Neural progenitor cell (in vitro differentiated cells): ENCODE data around the gene TLCD3B. TPM values are rescaled to one million over a fixed set of nuclear protein-coding genes. Genes with fewer than 3 reads are reported as not detected.

Experiments
- DNase-seq: peaks from one replicate; pipeline ENCODE4 v3.0.0-alpha.2; 2016; ENCODE audit warnings: low spot score
- H2AFZ ChIP-seq: fragments of 200-600 bp; sonication (generic); replicated peaks from 2 replicates; pipeline ENCODE4 v1.6.1; 2016; ENCODE audit warnings: antibody characterized with exemption
- H3F3A ChIP-seq: fragments of 200-600 bp; sonication (generic); 2 replicates; pipeline ENCODE4 v1.6.1; 2016; ENCODE audit warnings: antibody characterized with exemption, low read depth
- H3K27ac ChIP-seq: fragments of 200-600 bp; sonication (generic); 2 replicates; pipeline ENCODE4 v1.5.1; 2016; ENCODE audit warnings: mild to moderate bottlenecking
- H3K27me3 ChIP-seq: fragments of 200-600 bp; sonication (generic); 2 replicates; pipeline ENCODE4 v1.6.1; 2016; ENCODE audit warnings: mild to moderate bottlenecking, moderate library complexity
- H3K36me3 ChIP-seq: fragments of 200-600 bp; sonication (generic); 2 replicates; pipeline ENCODE4 v1.5.1; 2016
- H3K4me1 ChIP-seq: fragments of 200-600 bp; sonication (generic); 2 replicates; pipeline ENCODE4 v1.6.1; 2016; ENCODE audit warnings: mixed run types
- H3K4me2 ChIP-seq: fragments of 200-600 bp; sonication (generic); 2 replicates; pipeline ENCODE4 v1.6.1; 2016
- H3K4me3 ChIP-seq: fragments of 200-600 bp; sonication (generic); 2 replicates; pipeline ENCODE4 v1.5.1; 2016
- H3K79me2 ChIP-seq: fragments of 200-600 bp; sonication (generic); 2 replicates; pipeline ENCODE4 v1.6.1; 2016; ENCODE audit warnings: low read depth
- H3K9ac ChIP-seq: fragments of 200-600 bp; sonication (generic); 2 replicates; pipeline ENCODE4 v1.6.1; 2016
- H3K9me3 ChIP-seq: fragments of 200-600 bp; sonication (generic); 2 replicates; pipeline ENCODE4 v1.5.1; 2016; ENCODE audit warnings: low read depth
- H4K20me1 ChIP-seq: fragments of 200-600 bp; sonication (generic); 2 replicates; pipeline ENCODE4 v1.6.1; 2016; ENCODE audit warnings: low read depth
- H3K27ac Mint-ChIP-seq: 3 replicates; pipeline ENCODE4 v1.8.0; 2021; ENCODE audit warnings: mixed read lengths
- H3K27me3 Mint-ChIP-seq: 2 replicates; pipeline ENCODE4 v1.8.0; 2022; ENCODE audit warnings: low read depth, mild to moderate bottlenecking, inconsistent platforms, moderate library complexity, mixed read lengths; ENCODE audit not compliant: insufficient read depth
- H3K36me3 Mint-ChIP-seq: 3 replicates; pipeline ENCODE4 v1.8.0; 2021; ENCODE audit warnings: mixed read lengths
- H3K4me1 Mint-ChIP-seq: 3 replicates; pipeline ENCODE4 v1.8.0; 2021; ENCODE audit warnings: mixed read lengths
- H3K4me3 Mint-ChIP-seq: 3 replicates; pipeline ENCODE4 v1.8.0; 2021; ENCODE audit warnings: mild to moderate bottlenecking, moderate library complexity, mixed read lengths
- H3K9me3 Mint-ChIP-seq: 3 replicates; pipeline ENCODE4 v1.8.0; 2020; ENCODE audit warnings: mixed read lengths
- CTCF ChIP-seq: fragments of 200-600 bp; sonication (generic); IDR thresholded peaks from 2 replicates; pipeline ENCODE4 v1.5.1; 2017; ENCODE audit warnings: antibody characterized with exemption, mild to moderate bottlenecking
- EZH2 ChIP-seq: fragments of 200-600 bp; sonication (generic); IDR thresholded peaks from 2 replicates; pipeline ENCODE4 v1.6.1; 2017; ENCODE audit warnings: antibody characterized with exemption, mild to moderate bottlenecking, moderate library complexity
- EZH2phosphoT487 ChIP-seq: fragments of 200-600 bp; sonication (generic); IDR thresholded peaks from 2 replicates; pipeline ENCODE4 v1.6.1; 2017; ENCODE audit warnings: antibody characterized with exemption
- total RNA-seq: library from RNA; depleted of rRNA; stranded (reverse); fragments of >200 nt; gene quantifications from 2 replicates; pipeline ENCODE4 v1.2.3, GENCODE V29; 2015; ENCODE audit warnings: low replicate concordance

TLCD3B gene
- total RNA-seq, 1 donor from 2014 or later = 2.4 TPM

GRCh38 chr16:30011714-30012504 is 19.2 kb downstream of the TLCD3B start:
- Histone ChIP-seq H3K9ac (no peak overlapping the region), H3K4me1 (peaks cover 16% of the 10 kb centered on the region), H3K27ac (no peak overlapping the region), H3K79me2 (no peaks in the 10 kb centered on the region), H3K36me3 (no peaks in the 10 kb centered on the region), H3K4me2 (peak overlapping the region; percentile 88), H4K20me1 (no peaks in the 10 kb centered on the region), H3F3A (peaks cover 15% of the 10 kb centered on the region), H3K27me3 (peaks cover 41% of the 10 kb centered on the region), H3K9me3 (no peaks in the 10 kb centered on the region), H3K4me3 (peak overlapping the region; percentile 61), H2AFZ (peak overlapping the region; percentile 48)
- Mint-ChIP-seq H3K4me3 (peak overlapping the region; percentile 88), H3K27ac (peak overlapping the region; percentile 76), H3K9me3 (peaks cover 2% of the 10 kb centered on the region), H3K36me3 (peaks cover 3% of the 10 kb centered on the region), H3K27me3 (peaks cover 9% of the 10 kb centered on the region), H3K4me1 (peaks cover 15% of the 10 kb centered on the region)
- TF ChIP-seq EZH2 = no peak
- TF ChIP-seq EZH2phosphoT487 = peak; percentile 5
- no peak for DNase-seq

- Histone ChIP-seq H4K20me1 (no peaks in the 10 kb centered on the region), H2AFZ (peak within 1 kb of the TSS; percentile 48), H3K27ac (no peak within 1 kb of the TSS), H3K9ac (no peak within 1 kb of the TSS), H3K79me2 (no peaks in the 10 kb centered on the region), H3K4me3 (peak within 1 kb of the TSS; percentile 61), H3K4me2 (peak within 1 kb of the TSS; percentile 88), H3F3A (peaks cover 15% of the 10 kb centered on the region), H3K4me1 (peaks cover 16% of the 10 kb centered on the region), H3K36me3 (no peaks in the 10 kb centered on the region), H3K9me3 (no peaks in the 10 kb centered on the region), H3K27me3 (peaks cover 41% of the 10 kb centered on the region)
- Mint-ChIP-seq H3K27ac (no peak within 1 kb of the TSS), H3K4me3 (peak within 1 kb of the TSS; percentile 88), H3K9me3 (peaks cover 2% of the 10 kb centered on the region), H3K27me3 (peaks cover 9% of the 10 kb centered on the region), H3K36me3 (peaks cover 3% of the 10 kb centered on the region), H3K4me1 (peaks cover 15% of the 10 kb centered on the region)
- no peak for TF ChIP-seq EZH2phosphoT487
- TF ChIP-seq EZH2 = peak; percentile 33
- DNase-seq = peak; percentile 78
Measured at GRCh38 chr16:30010844-30011713, 20.0 kb downstream of the TLCD3B start, which contains the start of gene DOC2A. DOC2A (minus strand) TSS chr16:30011027; CDS start chr16:30010222, 805 bp downstream.

GRCh38 chr16:30009990-30010843 is 20.9 kb downstream of the TLCD3B start:
- Mint-ChIP-seq H3K27ac (no peak overlapping the region), H3K4me3 (peak overlapping the region; percentile 87)
- peak overlapping the region; percentile 61 for H3K4me3 ChIP-seq

More at GRCh38 chr16:30009990-30010843, 20.9 kb downstream of the TLCD3B start:
- Histone ChIP-seq H3K9ac (no peak overlapping the region), H4K20me1 (no peaks in the 10 kb centered on the region), H2AFZ (peak overlapping the region; percentile 48), H3K79me2 (no peaks in the 10 kb centered on the region), H3F3A (peaks cover 15% of the 10 kb centered on the region), H3K36me3 (no peaks in the 10 kb centered on the region), H3K27me3 (peaks cover 41% of the 10 kb centered on the region), H3K27ac (no peak overlapping the region), H3K4me2 (peak overlapping the region; percentile 88), H3K4me1 (peaks cover 16% of the 10 kb centered on the region), H3K9me3 (no peaks in the 10 kb centered on the region)
- peaks cover 9% of the 10 kb centered on the region for H3K27me3 Mint-ChIP-seq
- DNase-seq = no peak
- H3K4me1 Mint-ChIP-seq = peaks cover 15% of the 10 kb centered on the region
- H3K9me3 Mint-ChIP-seq = peaks cover 2% of the 10 kb centered on the region
- peaks cover 3% of the 10 kb centered on the region for H3K36me3 Mint-ChIP-seq
- TF ChIP-seq CTCF (no peak), EZH2 (no peak), EZH2phosphoT487 (no peak)
